CD4-positive, alpha-beta T cell treated with Interleukin-4 for 4 hours (primary cell): ENCODE data around the gene ALDH1A3.

Experiments used
- DNase-seq: peaks from one replicate; pipeline ENCODE4 v3.0.0-alpha.2; 2020

Gene ALDH1A3

GRCh38 chr15:100859970-100860828 is 19.4 kb upstream of the ALDH1A3 start:
- no peak for DNase-seq

- DNase-seq = no peak
These were observed 18.7 kb upstream of the ALDH1A3 start for GRCh38 chr15:100860829-100861510.

GRCh38 chr15:100861511-100861991 is 18.1 kb upstream of the ALDH1A3 start:
- no peak for DNase-seq

GRCh38 chr15:100862162-100862561 is 17.5 kb upstream of the ALDH1A3 start:
- DNase-seq = no peak

GRCh38 chr15:100863075-100863795 is 16.4 kb upstream of the ALDH1A3 start:
- no peak for DNase-seq

GRCh38 chr15:100863796-100864267 is 15.8 kb upstream of the ALDH1A3 start:
- no peak for DNase-seq

GRCh38 chr15:100866386-100867330 is 13.0 kb upstream of the ALDH1A3 start:
- no peak for DNase-seq

GRCh38 chr15:100867433-100867832 is 12.2 kb upstream of the ALDH1A3 start:
- no peak for DNase-seq

- no peak for DNase-seq
These were observed 10.3 kb upstream of the ALDH1A3 start for GRCh38 chr15:100869151-100869999.

- DNase-seq = peak; percentile 61
These were observed 6.5 kb upstream of the ALDH1A3 start for GRCh38 chr15:100873029-100873677.

- no peak for DNase-seq
These were observed 4.1 kb upstream of the ALDH1A3 start for GRCh38 chr15:100875495-100875894.

GRCh38 chr15:100875976-100876375 is 3.7 kb upstream of the ALDH1A3 start:
- no peak for DNase-seq

- DNase-seq = no peak
These were observed 2.1 kb upstream of the ALDH1A3 start for GRCh38 chr15:100877551-100877950.

GRCh38 chr15:100878130-100878529 is 1.5 kb upstream of the ALDH1A3 start:
- no peak for DNase-seq

GRCh38 chr15:100878648-100879047 is 983 bp upstream of the ALDH1A3 start:
- no peak for DNase-seq

- no peak for DNase-seq
These were observed 569 bp upstream of the ALDH1A3 start for GRCh38 chr15:100879061-100879463.

GRCh38 chr15:100880139-100880896 is 687 bp downstream of the ALDH1A3 start:
- DNase-seq = no peak

- DNase-seq = no peak
These were observed 1.2 kb downstream of the ALDH1A3 start for GRCh38 chr15:100880897-100881242.

GRCh38 chr15:100881573-100882336 is 2.1 kb downstream of the ALDH1A3 start:
- no peak for DNase-seq
